Body of pancreas (tissue), 4 donors: ENCODE data around the gene COTL1.

ENCODE experiments used
- POLR2A ChIP-seq, 3 donors: fragments of 450-650 bp; IDR thresholded peaks; one replicate each; pipeline ENCODE4 v1.6.1; 2016; ENCODE audit warnings: antibody characterized with exemption in 3 of 3, mild to moderate bottlenecking in 2 of 3
- TF ChIP-seq, protein P1 (sequence below), 7 experiments: fragments of 450-650 bp in 4 of 7; fragments of 200-600 bp in 3 of 7; sonication (generic) in 3 of 7; IDR thresholded peaks; one replicate each; pipeline ENCODE4 v1.5.1; 2016 to 2019; ENCODE audit warnings: antibody characterized with exemption in 7 of 7

GRCh38 chr16:84577034-84577803 lies 40.7 kb downstream of the COTL1 start:
- TF ChIP-seq, protein P1, sequence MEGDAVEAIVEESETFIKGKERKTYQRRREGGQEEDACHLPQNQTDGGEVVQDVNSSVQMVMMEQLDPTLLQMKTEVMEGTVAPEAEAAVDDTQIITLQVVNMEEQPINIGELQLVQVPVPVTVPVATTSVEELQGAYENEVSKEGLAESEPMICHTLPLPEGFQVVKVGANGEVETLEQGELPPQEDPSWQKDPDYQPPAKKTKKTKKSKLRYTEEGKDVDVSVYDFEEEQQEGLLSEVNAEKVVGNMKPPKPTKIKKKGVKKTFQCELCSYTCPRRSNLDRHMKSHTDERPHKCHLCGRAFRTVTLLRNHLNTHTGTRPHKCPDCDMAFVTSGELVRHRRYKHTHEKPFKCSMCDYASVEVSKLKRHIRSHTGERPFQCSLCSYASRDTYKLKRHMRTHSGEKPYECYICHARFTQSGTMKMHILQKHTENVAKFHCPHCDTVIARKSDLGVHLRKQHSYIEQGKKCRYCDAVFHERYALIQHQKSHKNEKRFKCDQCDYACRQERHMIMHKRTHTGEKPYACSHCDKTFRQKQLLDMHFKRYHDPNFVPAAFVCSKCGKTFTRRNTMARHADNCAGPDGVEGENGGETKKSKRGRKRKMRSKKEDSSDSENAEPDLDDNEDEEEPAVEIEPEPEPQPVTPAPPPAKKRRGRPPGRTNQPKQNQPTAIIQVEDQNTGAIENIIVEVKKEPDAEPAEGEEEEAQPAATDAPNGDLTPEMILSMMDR (IDR thresholded peaks at IDR 0.05), result no peak
- TF ChIP-seq POLR2A (IDR thresholded peaks at IDR 0.05), result no peak
